HCT116 (cell line): Measurements from ENCODE around the gene RNF121. TPM values are rescaled to one million over a fixed set of nuclear protein-coding genes. Genes with fewer than 3 reads are reported as not detected.

Experiments
- ATAC-seq: fragments of 200-7000 bp; cut with Tn5 transposase; 2 replicates; pipeline ENCODE4 v1.9.1; 2020; ENCODE audit warnings: mild to moderate bottlenecking, moderate library complexity
- BruUV-seq: library from RNA; stranded (reverse); fragments of 400-500 nt; replicated peaks from 2 replicates; lab custom pipeline; 2021; lab: Mats Ljungman, UMichigan
- CTCF ChIA-PET: fragments of 300-600 bp; sonication (Branson Sonifier 250); formaldehyde crosslinking; loops from one replicate; lab custom pipeline; 2021; ENCODE audit warnings: antibody characterized with exemption; lab: Charles Lee
- POLR2A ChIA-PET: fragments of 300-600, 350-600 bp; sonication (Branson Sonifier 250); formaldehyde crosslinking; loops from one replicate; lab custom pipeline; 2021; ENCODE audit warnings: antibody characterized with exemption; lab: Charles Lee
- RAD21 ChIA-PET, 2 experiments: fragments of 300-600 bp; sonication (Branson Sonifier 250); formaldehyde crosslinking; loops; one replicate each; lab custom pipeline; 2023; ENCODE audit warnings: low total read pairs in 2 of 2; ENCODE audit not compliant: uncharacterized antibody in 2 of 2, unreplicated experiment in 2 of 2, low non-redundant PET in 1 of 2; lab: Charles Lee
- DNase-seq: peaks from one replicate; pipeline ENCODE4 v3.0.0-alpha.2; 2010; ENCODE audit warnings: low read depth, low spot score
- H2AFZ ChIP-seq: fragments of 200-600 bp; shearing (Covaris generic), sonication (generic); 2 replicates; pipeline ENCODE4 v1.6.1; 2017; ENCODE audit warnings: low read depth, mixed run types, mixed read lengths, antibody characterized with exemption, low read length; ENCODE audit not compliant: poor library complexity, severe bottlenecking
- H3K27ac ChIP-seq: 2 replicates; pipeline ENCODE4 v1.5.1; 2012; ENCODE audit warnings: low read depth, low read length
- H3K27me3 ChIP-seq: fragments of 200-600 bp; sonication (generic); 2 replicates; pipeline ENCODE4 v1.6.1; 2016; ENCODE audit warnings: mixed run types, low read length, mixed read lengths; ENCODE audit not compliant: insufficient read depth
- H3K36me3 ChIP-seq, 2 experiments: fragments of 200-500 bp in 1 of 2; fragments of 200-600 bp in 1 of 2; sonication (Bioruptor generic) in 1 of 2; sonication (generic) in 1 of 2; 2 replicates each; pipeline versions ENCODE4 v1.5.1 to v1.6.1; 2014 to 2016; ENCODE audit warnings: low read length in 2 of 2, inconsistent platforms in 1 of 2, mixed read lengths in 1 of 2, mixed run types in 1 of 2; ENCODE audit not compliant: insufficient read depth in 2 of 2, control insufficient read depth in 1 of 2
- H3K4me1 ChIP-seq, 2 experiments: fragments of 200-600 bp in 1 of 2; sonication (generic) in 1 of 2; 2 replicates each; pipeline versions ENCODE4 v1.5.1 to v1.6.1; 2012 to 2017; ENCODE audit warnings: low read length in 2 of 2, inconsistent platforms in 1 of 2, mild to moderate bottlenecking in 1 of 2, mixed read lengths in 1 of 2, mixed run types in 1 of 2, moderate library complexity in 1 of 2; ENCODE audit not compliant: insufficient read depth in 2 of 2, control insufficient read depth in 1 of 2
- H3K4me2 ChIP-seq: fragments of 200-600 bp; sonication (generic); 2 replicates; pipeline ENCODE4 v1.6.1; 2017; ENCODE audit warnings: mixed run types, low read length, mixed read lengths
- H3K4me3 ChIP-seq, 2 experiments: fragments of 200-600 bp in 1 of 2; sonication (generic) in 1 of 2; replicated peaks in 1 of 2; 2 replicates each; pipeline ENCODE4 v1.5.1; 2011 to 2016; ENCODE audit warnings: low read length in 2 of 2, control low read depth in 1 of 2, low read depth in 1 of 2, mild to moderate bottlenecking in 1 of 2, mixed read lengths in 1 of 2, mixed run types in 1 of 2
- H3K79me2 ChIP-seq: fragments of 200-600 bp; sonication (generic); 2 replicates; pipeline ENCODE4 v1.6.1; 2017; ENCODE audit warnings: mild to moderate bottlenecking, mixed run types, low read length, moderate library complexity, mixed read lengths; ENCODE audit not compliant: insufficient read depth
- H3K9ac ChIP-seq: fragments of 200-600 bp; sonication (generic); 2 replicates; pipeline ENCODE4 v1.6.1; 2016; ENCODE audit warnings: low read length, mixed read lengths
- H3K9me2 ChIP-seq: fragments of 200-600 bp; sonication (generic), shearing (Covaris generic); 2 replicates; pipeline ENCODE4 v1.6.1; 2017; ENCODE audit warnings: mixed run types, mild to moderate bottlenecking, moderate library complexity; ENCODE audit not compliant: insufficient read depth
- H3K9me3 ChIP-seq, 2 experiments: fragments of 200-500 bp in 1 of 2; fragments of 200-600 bp in 1 of 2; sonication (Bioruptor generic) in 1 of 2; sonication (generic) in 1 of 2; 2 replicates each; pipeline ENCODE4 v1.6.1; 2014 to 2017; ENCODE audit warnings: low read length in 2 of 2, mixed read lengths in 2 of 2, inconsistent platforms in 1 of 2, low read depth in 1 of 2, mild to moderate bottlenecking in 1 of 2, mixed run types in 1 of 2, moderate library complexity in 1 of 2; ENCODE audit not compliant: control insufficient read depth in 1 of 2, insufficient read depth in 1 of 2
- H4K20me1 ChIP-seq: fragments of 200-600 bp; sonication (generic), shearing (Covaris generic); 2 replicates; pipeline ENCODE4 v1.6.1; 2017; ENCODE audit warnings: mixed run types, mild to moderate bottlenecking, moderate library complexity; ENCODE audit not compliant: insufficient read depth
- CBX3 ChIP-seq: IDR thresholded peaks from 2 replicates; pipeline ENCODE4 v1.6.1; 2012; ENCODE audit warnings: low read depth
- CEBPB ChIP-seq: IDR thresholded peaks from 2 replicates; pipeline ENCODE4 v1.6.1; 2012; ENCODE audit warnings: low read depth
- EZH2 ChIP-seq: fragments of 200-600 bp; sonication (generic); IDR thresholded peaks from 2 replicates; pipeline ENCODE4 v1.6.1; 2017; ENCODE audit warnings: antibody characterized with exemption, mixed run types
- EZH2phosphoT487 ChIP-seq: fragments of 200-600 bp; IDR thresholded peaks from 2 replicates; pipeline ENCODE4 v1.6.1; 2018; ENCODE audit warnings: antibody characterized with exemption, borderline replicate concordance
- FOSL1 ChIP-seq: IDR thresholded peaks from 2 replicates; pipeline ENCODE4 v1.6.1; 2012; ENCODE audit warnings: low read depth
- JUND ChIP-seq: IDR thresholded peaks from 2 replicates; pipeline ENCODE4 v1.6.1; 2012
- POLR2AphosphoS5 ChIP-seq: IDR thresholded peaks from 2 replicates; pipeline ENCODE4 v1.6.1; 2011; ENCODE audit warnings: mild to moderate bottlenecking, low read depth, low read length, moderate library complexity
- RAD21 ChIP-seq: IDR thresholded peaks from 2 replicates; pipeline ENCODE4 v1.6.1; 2012; ENCODE audit warnings: low read depth, mild to moderate bottlenecking
- SRF ChIP-seq: IDR thresholded peaks from 2 replicates; pipeline ENCODE4 v1.6.1; 2012; ENCODE audit warnings: low read depth
- YY1 ChIP-seq: IDR thresholded peaks from 2 replicates; pipeline ENCODE4 v1.6.1; 2011; ENCODE audit warnings: low read length, low read depth, moderate library complexity, mild to moderate bottlenecking; ENCODE audit not compliant: insufficient replicate concordance; ENCODE audit errors: extremely low read depth
- ZFX ChIP-seq: fragments of 450-650 bp; IDR thresholded peaks from 2 replicates; pipeline ENCODE4 v1.6.1; 2017
- ZNF274 ChIP-seq: fragments of 200-500 bp; sonication (Bioruptor generic); IDR thresholded peaks from 2 replicates; pipeline ENCODE4 v1.6.1; 2014; ENCODE audit warnings: mild to moderate bottlenecking, low read depth, low read length, inconsistent platforms
- intact Hi-C: fragments of 100-400 bp; cut with micrococcal nuclease; formaldehyde crosslinking; loops from 2 replicates; pipeline ENCODE4 v1.10.0; 2022
- total RNA-seq: library from RNA; stranded (reverse); gene quantifications from one replicate; pipeline ENCODE4 v1.2.1, GENCODE V29; 2021; ENCODE audit not compliant: unreplicated experiment
- TF ChIP-seq, protein P1 (sequence below): IDR thresholded peaks from 2 replicates; pipeline ENCODE4 v1.6.1; 2012; ENCODE audit warnings: low read depth
- TF ChIP-seq, protein P2 (sequence below): IDR thresholded peaks from 2 replicates; pipeline ENCODE4 v1.6.1; 2012
- TF ChIP-seq, protein P3 (sequence below), 3 experiments: fragments of 200-600 bp in 1 of 3; sonication (generic) in 1 of 3; IDR thresholded peaks in 2 of 3; conservative IDR thresholded peaks in 1 of 3; 2 replicates each; pipeline ENCODE4 v1.5.1; 2012 to 2017; ENCODE audit warnings: low read depth in 2 of 3, low read length in 2 of 3, antibody characterized with exemption in 1 of 3, borderline replicate concordance in 1 of 3, control low read depth in 1 of 3, mild to moderate bottlenecking in 1 of 3, mixed read lengths in 1 of 3, mixed run types in 1 of 3, moderate library complexity in 1 of 3; ENCODE audit not compliant: insufficient read depth in 1 of 3
- TF ChIP-seq, protein P4 (sequence below): IDR thresholded peaks from 2 replicates; pipeline ENCODE4 v1.6.1; 2012

RNF121 gene
- total RNA-seq, 1 experiment from 2014 or later: 24.5 TPM

DNA sequence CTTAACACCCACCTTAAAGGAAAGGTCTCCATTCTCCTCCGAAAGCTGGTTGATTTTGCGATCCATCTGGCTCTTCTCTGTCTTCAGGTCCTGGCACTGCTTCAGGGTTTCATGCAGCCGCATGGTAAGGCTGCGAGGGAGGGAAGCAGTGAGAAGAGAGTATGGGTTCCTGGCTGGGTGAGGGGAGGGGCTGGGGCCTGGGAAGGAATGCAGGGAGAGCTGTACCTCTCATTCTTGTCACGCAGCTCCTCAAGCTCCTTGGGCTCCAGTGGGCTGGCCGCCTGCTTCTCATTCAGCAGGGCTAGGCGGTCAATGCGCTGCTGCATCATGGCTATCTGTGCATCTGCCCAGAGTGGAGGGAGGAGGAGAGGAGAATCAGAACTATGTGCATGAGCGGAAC is 89.3 kb downstream of the RNF121 start:
- ChIA-PET RAD21 (no interaction called here), CTCF (no interaction called here), POLR2A (no interaction called here)
- Histone ChIP-seq H3K9ac (no peak overlapping the region), H3K36me3 (peaks cover 65 to 71% of the 10 kb centered on the region in 2 experiments), H3K4me2 (no peak overlapping the region), H4K20me1 (no peaks in the 10 kb centered on the region), H3K9me3 (no peaks in the 10 kb centered on the region), H2AFZ (no peak overlapping the region), H3K9me2 (no peaks in the 10 kb centered on the region), H3K4me1 (no peaks in the 10 kb centered on the region), H3K4me3 (no peak overlapping the region), H3K27me3 (no peaks in the 10 kb centered on the region), H3K27ac (no peak overlapping the region), H3K79me2 (no peaks in the 10 kb centered on the region)
- ATAC-seq: no peak
- intact Hi-C loops: no loop called here
- TF ChIP-seq CBX3 (no peak), RAD21 (no peak), POLR2AphosphoS5 (no peak), JUND (no peak)
- BruUV-seq: no TSS peak
- no peak for DNase-seq

DNA sequence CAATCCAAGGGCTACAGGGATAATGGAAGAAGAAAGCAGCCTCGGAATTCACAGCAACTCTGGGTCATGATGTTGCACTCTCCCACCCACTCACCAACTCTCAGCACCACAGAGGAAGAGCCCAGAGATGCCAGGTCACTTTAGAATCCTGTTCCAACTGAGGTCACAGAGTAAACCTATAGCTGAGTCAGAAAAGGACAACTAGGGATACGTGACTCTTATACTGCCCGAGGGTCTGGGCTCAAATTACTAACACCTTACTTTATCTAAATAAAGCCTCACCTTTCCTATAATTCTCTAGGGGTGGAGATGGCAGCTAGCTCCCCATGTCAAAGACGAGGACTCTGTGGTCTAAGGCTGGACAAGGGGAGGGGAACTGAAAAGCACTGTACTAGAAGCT is 94.5 kb downstream of the RNF121 start:
- RAD21 ChIA-PET: no interaction called here
- Histone ChIP-seq H3K9ac (no peak overlapping the region), H3K4me3 (no peak overlapping the region), H3K9me3 (no peaks in the 10 kb centered on the region), H3K9me2 (no peaks in the 10 kb centered on the region), H3K4me1 (peaks cover 0 to 5% of the 10 kb centered on the region in 2 experiments; a peak in 1 of 4 replicates), H3K4me2 (no peak overlapping the region), H3K27me3 (no peaks in the 10 kb centered on the region), H3K27ac (no peak overlapping the region), H4K20me1 (no peaks in the 10 kb centered on the region), H3K36me3 (peaks cover 43 to 49% of the 10 kb centered on the region in 2 experiments), H3K79me2 (peaks cover 24% of the 10 kb centered on the region; the same call in 1 of the 2 replicates), H2AFZ (no peak overlapping the region)
- ATAC-seq (no peak), DNase-seq (no peak)
- no TSS peak for BruUV-seq
- intact Hi-C loops: no loop called here
- CTCF ChIA-PET: interaction anchor here (3.2 to 3.7 kb wide), 2 partner anchors 67 to 408 kb away, joined by 30 to 67 read pairs; no protein-coding TSS in a partner anchor
- POLR2A ChIA-PET: interaction anchor here (1.9 kb wide), 1 partner anchor 59 kb away, joined by 4 read pairs; no protein-coding TSS in a partner anchor
- no peak for TF ChIP-seq ZNF274
- TF ChIP-seq, protein P1, sequence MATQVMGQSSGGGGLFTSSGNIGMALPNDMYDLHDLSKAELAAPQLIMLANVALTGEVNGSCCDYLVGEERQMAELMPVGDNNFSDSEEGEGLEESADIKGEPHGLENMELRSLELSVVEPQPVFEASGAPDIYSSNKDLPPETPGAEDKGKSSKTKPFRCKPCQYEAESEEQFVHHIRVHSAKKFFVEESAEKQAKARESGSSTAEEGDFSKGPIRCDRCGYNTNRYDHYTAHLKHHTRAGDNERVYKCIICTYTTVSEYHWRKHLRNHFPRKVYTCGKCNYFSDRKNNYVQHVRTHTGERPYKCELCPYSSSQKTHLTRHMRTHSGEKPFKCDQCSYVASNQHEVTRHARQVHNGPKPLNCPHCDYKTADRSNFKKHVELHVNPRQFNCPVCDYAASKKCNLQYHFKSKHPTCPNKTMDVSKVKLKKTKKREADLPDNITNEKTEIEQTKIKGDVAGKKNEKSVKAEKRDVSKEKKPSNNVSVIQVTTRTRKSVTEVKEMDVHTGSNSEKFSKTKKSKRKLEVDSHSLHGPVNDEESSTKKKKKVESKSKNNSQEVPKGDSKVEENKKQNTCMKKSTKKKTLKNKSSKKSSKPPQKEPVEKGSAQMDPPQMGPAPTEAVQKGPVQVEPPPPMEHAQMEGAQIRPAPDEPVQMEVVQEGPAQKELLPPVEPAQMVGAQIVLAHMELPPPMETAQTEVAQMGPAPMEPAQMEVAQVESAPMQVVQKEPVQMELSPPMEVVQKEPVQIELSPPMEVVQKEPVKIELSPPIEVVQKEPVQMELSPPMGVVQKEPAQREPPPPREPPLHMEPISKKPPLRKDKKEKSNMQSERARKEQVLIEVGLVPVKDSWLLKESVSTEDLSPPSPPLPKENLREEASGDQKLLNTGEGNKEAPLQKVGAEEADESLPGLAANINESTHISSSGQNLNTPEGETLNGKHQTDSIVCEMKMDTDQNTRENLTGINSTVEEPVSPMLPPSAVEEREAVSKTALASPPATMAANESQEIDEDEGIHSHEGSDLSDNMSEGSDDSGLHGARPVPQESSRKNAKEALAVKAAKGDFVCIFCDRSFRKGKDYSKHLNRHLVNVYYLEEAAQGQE: no peak
- TF ChIP-seq JUND: no peak
- no peak for TF ChIP-seq CBX3
- no peak for TF ChIP-seq FOSL1
- TF ChIP-seq CEBPB: no peak
- TF ChIP-seq, protein P2, sequence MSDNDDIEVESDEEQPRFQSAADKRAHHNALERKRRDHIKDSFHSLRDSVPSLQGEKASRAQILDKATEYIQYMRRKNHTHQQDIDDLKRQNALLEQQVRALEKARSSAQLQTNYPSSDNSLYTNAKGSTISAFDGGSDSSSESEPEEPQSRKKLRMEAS: no peak
- no peak for TF ChIP-seq YY1
- no peak for TF ChIP-seq SRF
- no peak for TF ChIP-seq ZFX
- TF ChIP-seq, protein P3, sequence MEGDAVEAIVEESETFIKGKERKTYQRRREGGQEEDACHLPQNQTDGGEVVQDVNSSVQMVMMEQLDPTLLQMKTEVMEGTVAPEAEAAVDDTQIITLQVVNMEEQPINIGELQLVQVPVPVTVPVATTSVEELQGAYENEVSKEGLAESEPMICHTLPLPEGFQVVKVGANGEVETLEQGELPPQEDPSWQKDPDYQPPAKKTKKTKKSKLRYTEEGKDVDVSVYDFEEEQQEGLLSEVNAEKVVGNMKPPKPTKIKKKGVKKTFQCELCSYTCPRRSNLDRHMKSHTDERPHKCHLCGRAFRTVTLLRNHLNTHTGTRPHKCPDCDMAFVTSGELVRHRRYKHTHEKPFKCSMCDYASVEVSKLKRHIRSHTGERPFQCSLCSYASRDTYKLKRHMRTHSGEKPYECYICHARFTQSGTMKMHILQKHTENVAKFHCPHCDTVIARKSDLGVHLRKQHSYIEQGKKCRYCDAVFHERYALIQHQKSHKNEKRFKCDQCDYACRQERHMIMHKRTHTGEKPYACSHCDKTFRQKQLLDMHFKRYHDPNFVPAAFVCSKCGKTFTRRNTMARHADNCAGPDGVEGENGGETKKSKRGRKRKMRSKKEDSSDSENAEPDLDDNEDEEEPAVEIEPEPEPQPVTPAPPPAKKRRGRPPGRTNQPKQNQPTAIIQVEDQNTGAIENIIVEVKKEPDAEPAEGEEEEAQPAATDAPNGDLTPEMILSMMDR (IDR thresholded peaks at IDR 0.05 in 2 of 3, conservative IDR thresholded peaks at IDR 0.05 in 1 of 3; ENCODE audit: borderline replicate concordance in 1 of 3, insufficient read depth in 1 of 3, low read depth in 2 of 3, low read length in 2 of 3): no peak
- no peak for TF ChIP-seq RAD21
- TF ChIP-seq EZH2phosphoT487: no peak
- TF ChIP-seq, protein P4, sequence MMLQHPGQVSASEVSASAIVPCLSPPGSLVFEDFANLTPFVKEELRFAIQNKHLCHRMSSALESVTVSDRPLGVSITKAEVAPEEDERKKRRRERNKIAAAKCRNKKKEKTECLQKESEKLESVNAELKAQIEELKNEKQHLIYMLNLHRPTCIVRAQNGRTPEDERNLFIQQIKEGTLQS: no peak
- TF ChIP-seq EZH2: no peak
